ENCODE results near the gene NTRK2.

Gene NTRK2

DNA sequence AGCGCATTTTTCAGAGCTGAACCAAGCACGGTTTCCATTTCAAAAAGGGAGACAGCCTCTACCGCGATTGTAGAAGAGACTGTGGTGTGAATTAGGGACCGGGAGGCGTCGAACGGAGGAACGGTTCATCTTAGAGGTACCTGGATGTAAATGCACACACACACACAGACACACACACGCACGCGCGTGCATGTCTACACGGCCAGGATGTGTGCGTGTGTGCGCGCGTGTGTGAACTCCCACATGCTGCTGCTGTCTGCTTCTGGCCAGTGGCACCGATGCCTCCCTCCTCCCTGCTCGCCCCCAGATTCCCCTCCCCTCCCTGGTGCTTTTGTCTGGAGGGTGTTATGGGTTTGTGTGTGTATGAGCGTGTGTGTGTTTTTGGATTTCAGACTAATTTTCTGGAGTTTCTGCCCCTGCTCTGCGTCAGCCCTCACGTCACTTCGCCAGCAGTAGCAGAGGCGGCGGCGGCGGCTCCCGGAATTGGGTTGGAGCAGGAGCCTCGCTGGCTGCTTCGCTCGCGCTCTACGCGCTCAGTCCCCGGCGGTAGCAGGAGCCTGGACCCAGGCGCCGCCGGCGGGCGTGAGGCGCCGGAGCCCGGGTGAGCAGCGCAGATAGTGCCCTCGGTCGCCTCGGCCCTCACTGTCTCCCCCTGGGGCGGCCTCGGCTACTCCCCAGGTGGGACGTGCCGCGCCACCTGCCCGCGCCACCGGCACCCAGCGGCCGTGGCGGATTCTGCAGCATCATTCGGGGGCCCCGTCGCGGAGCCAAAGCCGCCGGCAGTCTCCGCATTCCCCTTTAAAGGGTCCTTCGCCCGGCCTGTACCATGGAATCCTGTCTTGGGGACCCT is at the start of gene NTRK2:
TSS of gene NTRK2 (plus strand) at position 442 of the 850 bp plus-strand sequence. CDS start 1,020 bp downstream, outside the sequence.
- DNase-seq (ENCODE audit: low read depth) = no peak
- H3K4me3 ChIP-seq (ENCODE audit: low read depth, low read length) = peak within 1 kb of the TSS; percentile 46

DNA sequence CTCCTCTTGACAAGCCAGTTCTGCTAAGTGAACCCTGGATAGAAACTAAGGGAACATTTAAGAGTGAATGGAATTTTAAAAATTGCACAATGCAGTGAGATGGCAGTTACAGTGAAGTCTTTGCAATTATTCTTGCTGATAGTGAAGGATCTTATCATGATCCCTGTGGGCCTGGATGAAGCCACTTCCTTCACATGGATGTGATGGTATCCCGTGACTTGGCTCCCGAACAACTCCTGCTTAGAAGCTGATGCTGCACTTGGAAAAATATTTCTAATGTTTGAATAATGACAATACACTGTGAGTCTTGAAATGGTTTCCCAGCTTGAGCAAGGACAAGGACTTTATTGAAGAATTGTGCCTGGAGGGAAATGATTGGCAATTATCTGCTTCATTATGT is 49.2 kb upstream of the NTRK2 start:
- no peak for DNase-seq (ENCODE audit: low read depth)
- H3K4me3 ChIP-seq (ENCODE audit: low read depth, low read length) = no peak overlapping the region

GRCh38 chr9:84621811-84622210 is 47.7 kb upstream of the NTRK2 start:
- no peak overlapping the region for H3K4me3 ChIP-seq (ENCODE audit: low read depth, low read length)
- DNase-seq (ENCODE audit: low read depth) = no peak

GRCh38 chr9:84622981-84623380 is 46.5 kb upstream of the NTRK2 start:
- DNase-seq (ENCODE audit: low read depth) = no peak
- H3K4me3 ChIP-seq (ENCODE audit: low read depth, low read length) = no peak overlapping the region

GRCh38 chr9:84636436-84636835 is 33.1 kb upstream of the NTRK2 start:
- no peak overlapping the region for H3K4me3 ChIP-seq (ENCODE audit: low read depth, low read length)
- DNase-seq (ENCODE audit: low read depth) = no peak

- no peak for DNase-seq (ENCODE audit: low read depth)
- H3K4me3 ChIP-seq (ENCODE audit: low read depth, low read length) = no peak overlapping the region
Observed at GRCh38 chr9:84642553-84643141, 26.9 kb upstream of the NTRK2 start.

DNA sequence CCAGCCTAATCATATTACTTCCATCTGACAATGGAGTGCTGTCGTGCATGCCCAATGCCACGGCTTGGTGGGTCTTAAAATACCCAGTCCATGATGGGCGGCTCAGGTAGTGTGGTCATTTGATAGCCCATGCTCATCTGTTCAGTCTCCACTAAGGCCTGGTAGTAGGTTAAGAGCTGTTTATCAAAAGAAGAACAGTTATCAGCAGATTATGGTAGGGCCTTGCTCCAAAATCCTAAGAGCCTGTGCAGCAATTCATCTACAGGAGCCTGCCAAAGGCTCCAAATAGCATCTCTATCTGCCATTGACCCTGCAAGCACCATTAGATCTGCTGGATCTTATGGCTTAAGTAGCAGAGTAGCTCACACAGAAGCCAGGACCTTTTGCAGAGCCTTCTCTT is 21.8 kb upstream of the NTRK2 start:
- DNase-seq (ENCODE audit: low read depth) = no peak
- no peak overlapping the region for H3K4me3 ChIP-seq (ENCODE audit: low read depth, low read length)

DNA sequence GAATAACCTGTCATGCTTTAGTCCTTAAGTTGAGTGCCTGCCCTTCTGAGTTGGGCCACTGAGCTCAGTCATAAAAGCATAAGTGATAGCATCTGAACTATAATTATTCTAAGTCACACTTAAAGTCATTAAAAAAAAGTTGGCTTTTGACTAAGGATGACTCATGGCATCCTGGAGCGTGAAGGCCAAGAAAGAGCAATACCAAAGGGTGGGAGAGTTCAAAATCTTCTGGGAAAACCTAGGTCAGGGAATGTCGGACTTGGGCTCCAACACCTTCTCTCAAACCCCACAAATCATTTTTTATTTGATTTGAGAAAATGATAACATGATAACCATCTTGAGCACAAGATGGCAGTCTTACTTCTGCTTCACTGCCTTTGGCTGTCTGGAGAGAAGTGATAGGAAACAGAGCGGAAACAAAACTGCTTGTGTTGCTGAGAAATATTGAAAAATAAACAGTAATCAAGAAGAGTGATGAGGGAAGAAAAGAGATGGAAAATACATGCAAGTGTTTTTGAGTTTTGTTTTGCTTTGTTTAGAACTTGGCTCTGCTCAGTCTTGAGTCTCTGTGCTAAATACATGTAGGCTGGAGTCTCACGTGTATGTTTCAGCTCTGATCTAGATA is 16.9 kb upstream of the NTRK2 start:
- no peak overlapping the region for H3K4me3 ChIP-seq (ENCODE audit: low read depth, low read length)
- DNase-seq (ENCODE audit: low read depth) = no peak

DNA sequence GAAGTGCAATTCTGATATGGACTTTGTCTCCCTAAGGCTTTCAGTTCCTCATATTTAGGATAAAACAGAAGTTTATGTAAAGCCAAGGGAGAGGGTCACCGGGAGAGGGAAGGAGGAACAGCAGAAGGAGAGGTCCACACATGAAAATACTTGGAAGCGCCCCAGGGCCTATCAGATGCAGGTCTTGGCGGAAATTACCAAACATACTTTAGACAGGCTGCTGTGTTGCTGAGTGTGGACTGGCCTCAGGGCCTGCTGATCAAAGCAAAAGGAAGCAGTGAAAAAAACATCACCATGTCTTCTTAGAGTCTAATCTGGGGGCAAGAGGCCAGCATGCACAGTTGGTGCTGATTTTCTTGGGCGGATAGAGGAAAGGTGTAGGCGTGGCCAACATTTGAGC is 14.1 kb upstream of the NTRK2 start:
- DNase-seq (ENCODE audit: low read depth) = no peak
- no peak overlapping the region for H3K4me3 ChIP-seq (ENCODE audit: low read depth, low read length)

- no peak overlapping the region for H3K4me3 ChIP-seq (ENCODE audit: low read depth, low read length)
- no peak for DNase-seq (ENCODE audit: low read depth)
Observed at GRCh38 chr9:84659313-84659712, 10.2 kb upstream of the NTRK2 start.

DNA sequence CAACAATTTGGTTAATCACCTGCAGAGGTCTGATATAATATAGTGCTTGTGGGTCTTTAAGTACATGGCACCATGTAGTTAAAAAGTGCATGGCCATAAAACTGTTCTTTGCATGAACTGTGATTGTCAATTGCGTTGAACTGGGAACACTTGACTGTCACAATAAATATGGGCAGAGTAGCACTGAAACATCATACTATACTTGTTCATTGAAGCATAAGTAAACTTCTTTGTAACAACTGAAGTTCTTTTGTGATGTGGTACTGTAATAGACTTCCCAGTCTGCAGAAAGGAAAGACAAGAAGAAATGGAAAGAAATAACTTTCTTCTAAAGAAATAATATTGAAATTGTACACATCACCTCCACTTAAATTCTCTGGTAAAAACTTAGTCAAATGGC is 9.8 kb upstream of the NTRK2 start:
- no peak overlapping the region for H3K4me3 ChIP-seq (ENCODE audit: low read depth, low read length)
- DNase-seq (ENCODE audit: low read depth) = no peak

GRCh38 chr9:84667571-84668195 is 1.8 kb upstream of the NTRK2 start:
- H3K4me3 ChIP-seq (ENCODE audit: low read depth, low read length) = peak overlapping the region; percentile 46
- no peak for DNase-seq (ENCODE audit: low read depth)

DNA sequence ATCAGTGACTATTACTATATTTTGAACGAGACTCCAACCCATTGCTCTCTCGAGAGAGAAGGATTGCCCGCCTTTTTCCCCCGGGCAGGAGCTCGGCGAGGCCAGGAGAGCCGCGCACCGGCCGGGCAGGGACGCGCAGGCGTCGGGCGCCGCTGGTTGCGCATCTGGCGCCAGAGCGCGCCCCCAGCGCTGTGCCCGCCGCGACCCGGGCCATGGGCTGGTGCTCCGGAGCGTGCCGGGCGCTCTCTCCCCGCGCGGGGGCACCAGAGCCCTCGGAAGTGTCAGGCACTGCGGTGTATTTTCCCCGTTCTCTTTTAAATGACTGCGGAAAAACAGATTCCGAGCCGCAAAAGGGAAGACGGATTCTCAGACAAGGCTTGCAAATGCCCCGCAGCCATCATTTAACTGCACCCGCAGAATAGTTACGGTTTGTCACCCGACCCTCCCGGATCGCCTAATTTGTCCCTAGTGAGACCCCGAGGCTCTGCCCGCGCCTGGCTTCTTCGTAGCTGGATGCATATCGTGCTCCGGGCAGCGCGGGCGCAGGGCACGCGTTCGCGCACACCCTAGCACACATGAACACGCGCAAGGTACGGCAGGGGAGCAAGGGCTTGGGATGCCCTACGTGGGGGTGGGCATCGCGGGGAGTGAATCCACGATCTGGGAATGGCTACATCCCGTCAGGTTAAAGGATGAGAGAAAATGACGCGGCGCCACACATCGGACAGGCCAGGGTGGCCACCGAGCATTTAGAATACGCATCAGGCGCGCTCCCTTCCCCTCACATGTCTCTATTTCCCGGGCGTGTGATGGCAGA is 1.1 kb upstream of the NTRK2 start:
- peak overlapping the region; percentile 46 for H3K4me3 ChIP-seq (ENCODE audit: low read depth, low read length)
- DNase-seq (ENCODE audit: low read depth) = no peak

DNA sequence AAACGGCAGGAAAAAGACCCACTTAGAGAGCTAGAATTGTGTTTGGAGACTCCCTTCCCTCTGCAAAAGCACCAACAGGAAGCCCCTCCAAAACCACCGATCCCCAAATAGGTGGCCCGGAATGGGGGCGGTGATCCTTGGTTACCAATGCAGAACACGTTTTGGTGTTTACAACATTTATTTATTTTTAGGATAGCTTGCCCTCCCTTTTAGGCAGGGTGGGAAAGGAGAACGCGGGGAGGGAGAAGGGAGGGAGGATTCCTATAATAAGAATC is 579 bp upstream of the NTRK2 start:
- no peak for DNase-seq (ENCODE audit: low read depth)
- H3K4me3 ChIP-seq (ENCODE audit: low read depth, low read length) = peak overlapping the region; percentile 46

DNA sequence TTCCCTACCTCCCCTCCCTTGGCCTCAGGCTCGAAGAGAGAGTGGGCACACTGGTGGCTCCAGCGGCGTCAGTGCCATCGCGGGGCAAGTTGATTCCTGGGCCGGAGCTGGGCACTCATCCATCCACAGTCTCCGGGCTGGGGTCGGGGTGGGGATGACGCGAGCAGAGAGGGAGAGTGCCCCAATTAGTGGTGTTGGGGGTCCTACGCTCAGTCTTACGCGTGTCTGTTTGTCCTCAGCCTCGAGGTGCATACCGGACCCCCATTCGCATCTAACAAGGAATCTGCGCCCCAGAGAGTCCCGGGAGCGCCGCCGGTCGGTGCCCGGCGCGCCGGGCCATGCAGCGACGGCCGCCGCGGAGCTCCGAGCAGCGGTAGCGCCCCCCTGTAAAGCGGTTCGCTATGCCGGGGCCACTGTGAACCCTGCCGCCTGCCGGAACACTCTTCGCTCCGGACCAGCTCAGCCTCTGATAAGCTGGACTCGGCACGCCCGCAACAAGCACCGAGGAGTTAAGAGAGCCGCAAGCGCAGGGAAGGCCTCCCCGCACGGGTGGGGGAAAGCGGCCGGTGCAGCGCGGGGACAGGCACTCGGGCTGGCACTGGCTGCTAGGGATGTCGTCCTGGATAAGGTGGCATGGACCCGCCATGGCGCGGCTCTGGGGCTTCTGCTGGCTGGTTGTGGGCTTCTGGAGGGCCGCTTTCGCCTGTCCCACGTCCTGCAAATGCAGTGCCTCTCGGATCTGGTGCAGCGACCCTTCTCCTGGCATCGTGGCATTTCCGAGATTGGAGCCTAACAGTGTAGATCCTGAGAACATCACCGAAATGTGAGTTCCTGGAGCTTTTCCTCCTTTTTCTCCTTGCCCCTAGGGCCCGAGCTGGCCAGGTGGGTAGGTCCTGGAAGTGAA is 861 bp downstream of the NTRK2 start:
- DNase-seq (ENCODE audit: low read depth) = no peak
- H3K4me3 ChIP-seq (ENCODE audit: low read depth, low read length) = no peak overlapping the region

GRCh38 chr9:84671586-84672521 is 2.3 kb downstream of the NTRK2 start:
- H3K4me3 ChIP-seq (ENCODE audit: low read depth, low read length) = no peak overlapping the region
- no peak for DNase-seq (ENCODE audit: low read depth)

- DNase-seq (ENCODE audit: low read depth) = no peak
- H3K4me3 ChIP-seq (ENCODE audit: low read depth, low read length) = no peak overlapping the region
Observed at GRCh38 chr9:84673806-84674205, 4.3 kb downstream of the NTRK2 start.

DNA sequence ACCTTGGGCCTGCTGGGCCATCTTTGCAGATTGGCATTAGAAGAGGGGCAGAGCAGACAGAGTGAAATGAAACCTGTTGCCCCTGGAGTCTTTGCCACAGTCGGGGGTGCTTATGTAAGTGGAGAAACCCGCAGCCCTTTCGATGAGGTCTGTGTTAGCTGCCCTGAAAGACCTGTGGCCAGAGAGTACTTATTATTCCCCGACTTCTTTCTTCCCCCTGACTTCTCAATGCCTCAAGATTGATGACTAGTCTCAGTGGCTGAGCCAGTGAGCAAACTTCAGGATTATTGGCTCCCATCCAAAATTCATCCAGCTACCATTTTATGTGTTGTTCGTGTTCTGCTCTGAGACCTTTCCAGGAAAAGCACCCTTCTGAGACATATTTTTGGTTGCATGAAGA is 7.6 kb downstream of the NTRK2 start:
- no peak overlapping the region for H3K4me3 ChIP-seq (ENCODE audit: low read depth, low read length)
- DNase-seq (ENCODE audit: low read depth) = no peak
